Islet of Langerhans (tissue), 1 donor: ENCODE measurements around the gene ZNF536.
"Not testable (repeated sequence)": the region's sequence is repeated elsewhere in the genome, so short reads cannot be mapped to it uniquely, and the experiment has no call there.

Experiments used
- FAIRE-seq: peaks from one replicate; lab custom pipeline; 2011; peaks lifted over from hg19 to GRCh38; lab: Jason Lieb, UNC

Gene ZNF536

GRCh38 chr19:30388819-30389218 lies 16.6 kb downstream of the ZNF536 start:
- no peak for FAIRE-seq

- no peak for FAIRE-seq
Measured at GRCh38 chr19:30390356-30390988, 18.3 kb downstream of the ZNF536 start.

- FAIRE-seq = no peak
Measured at GRCh38 chr19:30391052-30391451, 18.9 kb downstream of the ZNF536 start.

GRCh38 chr19:30391554-30392551 lies 19.7 kb downstream of the ZNF536 start:
- FAIRE-seq = no peak

GRCh38 chr19:30393046-30393445 lies 20.9 kb downstream of the ZNF536 start:
- no peak for FAIRE-seq

GRCh38 chr19:30393729-30394480 lies 21.7 kb downstream of the ZNF536 start:
- no peak for FAIRE-seq

- FAIRE-seq = no peak
Measured at GRCh38 chr19:30394481-30395151, 22.4 kb downstream of the ZNF536 start.

- no peak for FAIRE-seq
Measured at GRCh38 chr19:30395283-30395682, 23.1 kb downstream of the ZNF536 start.

- FAIRE-seq = not testable (repeated sequence)
Measured at GRCh38 chr19:30398539-30398938, 26.4 kb downstream of the ZNF536 start.

- FAIRE-seq = no peak
Measured at GRCh38 chr19:30401956-30402355, 29.8 kb downstream of the ZNF536 start.

GRCh38 chr19:30402436-30403202 lies 30.4 kb downstream of the ZNF536 start:
- FAIRE-seq = no peak

- no peak for FAIRE-seq
Measured at GRCh38 chr19:30403203-30403985, 31.2 kb downstream of the ZNF536 start.

- no peak for FAIRE-seq
Measured at GRCh38 chr19:30406220-30407067, 34.3 kb downstream of the ZNF536 start.

- FAIRE-seq = no peak
Measured at GRCh38 chr19:30407068-30407709, 35.0 kb downstream of the ZNF536 start.

GRCh38 chr19:30408734-30409301 lies 36.6 kb downstream of the ZNF536 start:
- FAIRE-seq = no peak

- no peak for FAIRE-seq
Measured at GRCh38 chr19:30411714-30412113, 39.5 kb downstream of the ZNF536 start.

GRCh38 chr19:30416375-30416774 lies 44.2 kb downstream of the ZNF536 start:
- no peak for FAIRE-seq

GRCh38 chr19:30417166-30417565 lies 45.0 kb downstream of the ZNF536 start:
- FAIRE-seq = not testable (repeated sequence)
